ENCODE measurements around the gene CDRT4.

The CDRT4 gene

DNA sequence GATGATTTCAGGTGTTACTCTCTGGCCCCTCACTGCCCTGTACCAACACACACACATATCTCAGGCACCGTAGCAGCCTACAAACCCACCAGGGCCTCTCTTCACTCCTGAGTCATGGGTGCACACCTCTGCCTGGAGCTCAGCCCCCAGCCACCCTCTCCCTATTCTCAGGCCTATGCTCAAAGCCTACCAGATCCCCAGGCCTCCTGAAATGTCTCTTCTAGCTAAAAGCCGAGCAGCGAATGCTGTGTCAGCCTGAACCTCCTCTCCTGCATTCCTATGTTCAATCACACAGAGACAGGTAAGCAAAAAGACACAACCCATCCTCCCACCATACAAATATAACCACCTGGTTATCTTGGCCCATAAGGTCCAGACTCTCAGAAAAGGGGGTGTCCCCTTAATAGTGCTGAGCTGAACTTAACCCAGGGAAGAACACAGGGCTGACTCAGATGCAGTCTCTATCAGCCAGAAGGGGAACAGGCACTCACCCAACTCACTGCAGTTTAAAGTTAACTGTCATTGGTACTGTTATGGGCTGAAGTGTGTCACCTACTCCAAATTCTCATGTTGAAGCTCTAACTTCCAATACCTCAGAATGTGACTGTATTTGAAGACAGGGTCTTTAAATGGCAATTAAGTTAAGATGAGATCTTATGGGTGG, 64.0 kb downstream of the CDRT4 start:
- no peaks in the 10 kb centered on the region for H3K4me1 ChIP-seq (ENCODE audit: insufficient read depth, low read length)
- no peaks in the 10 kb centered on the region for H4K20me1 ChIP-seq (ENCODE audit: insufficient read depth, low read length)
- H3K27me3 ChIP-seq (ENCODE audit: insufficient read depth, low read length, poor library complexity) = no peaks in the 10 kb centered on the region
- H3K9me3 ChIP-seq (ENCODE audit: insufficient read depth, low read length, severe bottlenecking) = no peaks in the 10 kb centered on the region
- no peaks in the 10 kb centered on the region for H3K79me2 ChIP-seq (ENCODE audit: insufficient read depth, low read length)
- H3K4me2 ChIP-seq (ENCODE audit: insufficient read depth, low read length) = no peak overlapping the region
- no peak overlapping the region for H2AFZ ChIP-seq (ENCODE audit: low read depth, low read length)
- H3K36me3 ChIP-seq (ENCODE audit: insufficient read depth, low read length) = no peaks in the 10 kb centered on the region
- TF ChIP-seq CTCF (IDR thresholded peaks at IDR 0.05; ENCODE audit: borderline replicate concordance, extremely low read depth, low read length, poor library complexity, severe bottlenecking) = no peak
- TF ChIP-seq EZH2 (IDR thresholded peaks at IDR 0.05; ENCODE audit: borderline replicate concordance, low read depth, low read length, severe bottlenecking) = no peak
- no peak overlapping the region for H3K4me3 ChIP-seq (ENCODE audit: low read depth in 1 of 2, low read length in 2 of 2)
- no peak overlapping the region for H3K9ac ChIP-seq (ENCODE audit: low read depth, low read length)
- no peak for ATAC-seq (ENCODE audit: insufficient read depth, low read depth)
- no peak for DNase-seq
- H3K27ac ChIP-seq (ENCODE audit: low read length) = no peak overlapping the region

DNA sequence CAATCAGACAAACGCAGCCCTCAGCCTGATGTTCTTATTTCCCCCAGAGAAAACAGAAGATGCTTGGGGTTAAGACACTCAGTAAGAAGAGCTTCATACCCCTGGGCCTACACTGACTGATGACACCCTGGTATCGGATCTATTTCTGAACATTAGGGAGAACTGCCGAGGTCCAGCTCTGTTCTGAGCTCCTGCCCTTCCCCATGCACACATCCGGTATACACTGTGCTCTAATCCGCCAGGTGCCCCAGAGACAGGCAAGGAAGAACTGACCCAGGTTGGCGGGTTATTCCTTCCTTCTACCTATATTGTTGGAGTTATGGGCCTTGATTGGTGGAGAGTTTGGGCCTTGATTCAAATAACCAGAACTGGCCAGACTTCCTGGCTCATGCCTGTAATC, 68.0 kb downstream of the CDRT4 start:
- Histone ChIP-seq H3K79me2 (ENCODE audit: insufficient read depth, low read length) (no peaks in the 10 kb centered on the region), H4K20me1 (ENCODE audit: insufficient read depth, low read length) (no peaks in the 10 kb centered on the region), H3K9me3 (ENCODE audit: insufficient read depth, low read length, severe bottlenecking) (no peaks in the 10 kb centered on the region), H3K4me1 (ENCODE audit: insufficient read depth, low read length) (no peaks in the 10 kb centered on the region), H3K9ac (ENCODE audit: low read depth, low read length) (no peak overlapping the region), H3K4me3 (ENCODE audit: low read depth in 1 of 2, low read length in 2 of 2) (no peak overlapping the region), H3K36me3 (ENCODE audit: insufficient read depth, low read length) (no peaks in the 10 kb centered on the region), H3K27me3 (ENCODE audit: insufficient read depth, low read length, poor library complexity) (no peaks in the 10 kb centered on the region), H3K4me2 (ENCODE audit: insufficient read depth, low read length) (no peak overlapping the region), H2AFZ (ENCODE audit: low read depth, low read length) (no peak overlapping the region), H3K27ac (ENCODE audit: low read length) (no peak overlapping the region)
- DNase-seq = no peak
- TF ChIP-seq EZH2 (IDR thresholded peaks at IDR 0.05; ENCODE audit: borderline replicate concordance, low read depth, low read length, severe bottlenecking) = no peak
- TF ChIP-seq CTCF (IDR thresholded peaks at IDR 0.05; ENCODE audit: borderline replicate concordance, extremely low read depth, low read length, poor library complexity, severe bottlenecking) = no peak
- ATAC-seq (ENCODE audit: insufficient read depth, low read depth) = no peak

DNA sequence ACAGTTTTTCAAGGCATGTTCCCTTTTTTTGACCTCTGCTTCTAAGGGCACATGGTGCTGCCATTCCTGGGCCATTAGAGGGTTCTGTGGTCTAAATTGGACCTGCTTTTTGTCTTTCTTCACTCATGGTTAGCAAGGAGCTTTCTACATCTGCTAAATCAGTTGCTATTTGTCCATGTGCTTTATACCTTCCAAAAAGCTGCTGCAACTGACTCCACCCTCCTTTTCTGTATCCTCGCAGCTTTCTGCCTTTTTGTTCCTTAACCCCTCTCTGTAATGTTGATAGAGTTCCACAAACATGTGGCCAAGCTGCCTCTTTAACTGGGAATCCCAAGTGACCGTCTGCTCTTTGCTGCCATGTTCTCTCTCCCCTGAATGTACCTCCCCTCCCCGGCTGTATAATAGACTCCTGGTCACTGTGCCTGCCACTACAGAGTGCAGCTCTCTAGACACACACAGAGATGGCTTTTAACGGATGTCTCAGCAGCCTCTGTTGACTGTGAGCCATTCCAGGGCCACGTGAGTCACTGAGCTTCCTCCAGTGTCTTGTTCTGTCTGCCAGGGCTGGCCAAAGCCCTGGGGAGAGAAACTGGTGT, 68.6 kb downstream of the CDRT4 start:
- no peak for TF ChIP-seq CTCF (IDR thresholded peaks at IDR 0.05; ENCODE audit: borderline replicate concordance, extremely low read depth, low read length, poor library complexity, severe bottlenecking)
- TF ChIP-seq EZH2 (IDR thresholded peaks at IDR 0.05; ENCODE audit: borderline replicate concordance, low read depth, low read length, severe bottlenecking) = no peak
- H3K9me3 ChIP-seq (ENCODE audit: insufficient read depth, low read length, severe bottlenecking) = no peaks in the 10 kb centered on the region
- no peak overlapping the region for H3K27ac ChIP-seq (ENCODE audit: low read length)
- no peak overlapping the region for H2AFZ ChIP-seq (ENCODE audit: low read depth, low read length)
- no peaks in the 10 kb centered on the region for H3K79me2 ChIP-seq (ENCODE audit: insufficient read depth, low read length)
- no peaks in the 10 kb centered on the region for H3K36me3 ChIP-seq (ENCODE audit: insufficient read depth, low read length)
- H3K4me1 ChIP-seq (ENCODE audit: insufficient read depth, low read length) = no peaks in the 10 kb centered on the region
- H3K4me3 ChIP-seq (ENCODE audit: low read depth in 1 of 2, low read length in 2 of 2) = no peak overlapping the region
- ATAC-seq (ENCODE audit: insufficient read depth, low read depth) (no peak), DNase-seq (no peak)
- H4K20me1 ChIP-seq (ENCODE audit: insufficient read depth, low read length) = no peaks in the 10 kb centered on the region
- H3K4me2 ChIP-seq (ENCODE audit: insufficient read depth, low read length) = no peak overlapping the region
- H3K9ac ChIP-seq (ENCODE audit: low read depth, low read length) = no peak overlapping the region
- no peaks in the 10 kb centered on the region for H3K27me3 ChIP-seq (ENCODE audit: insufficient read depth, low read length, poor library complexity)

All from DND-41 (cell line).